IMR-90 (cell line): Measurements from ENCODE around the gene FAM219A. TPM values are rescaled to one million over a fixed set of nuclear protein-coding genes. Genes with fewer than 3 reads are reported as not detected.

Experiments
- ATAC-seq: fragments of 200-7000 bp; cut with Tn5 transposase; 2 replicates; pipeline ENCODE4 v1.9.1; 2020; ENCODE audit warnings: low read depth, mild to moderate bottlenecking, moderate library complexity
- BruUV-seq: library from RNA; stranded (reverse); fragments of 400-500 nt; replicated peaks from 2 replicates; lab custom pipeline; 2021; lab: Mats Ljungman, UMichigan
- CTCF ChIA-PET: fragments of 300-600 bp; formaldehyde crosslinking; extraction: SDS; loops from one replicate; lab custom pipeline; 2021; ENCODE audit warnings: antibody characterized with exemption; lab: Yijun Ruan, JAX
- POLR2A ChIA-PET: fragments of 300-600 bp; sonication (Branson Sonifier 250); formaldehyde crosslinking; loops from one replicate; lab custom pipeline; 2022; ENCODE audit warnings: antibody characterized with exemption; ENCODE audit not compliant: unreplicated experiment; lab: Charles Lee
- DNase-seq: peaks from one replicate; pipeline ENCODE4 v3.0.0; 2013
- H2AFZ ChIP-seq: replicated peaks from 2 replicates; pipeline ENCODE3; 2013; ENCODE audit warnings: low read length, mild to moderate bottlenecking; ENCODE audit not compliant: poor library complexity
- H2AK5ac ChIP-seq: 2 replicates; pipeline ENCODE4 v1.6.1; 2013; ENCODE audit warnings: low read depth, low read length, inconsistent platforms
- H2AK9ac ChIP-seq: replicated peaks from 2 replicates; pipeline ENCODE3; 2013; ENCODE audit warnings: mild to moderate bottlenecking, low read depth, low read length, moderate library complexity; ENCODE audit not compliant: poor library complexity
- H2BK120ac ChIP-seq: 2 replicates; pipeline ENCODE4 v1.6.1; 2013; ENCODE audit warnings: low read depth, low read length, inconsistent platforms
- H2BK15ac ChIP-seq: 3 replicates; pipeline ENCODE4 v1.6.1; 2013; ENCODE audit warnings: low read depth, low read length, inconsistent platforms
- H2BK20ac ChIP-seq: 2 replicates; pipeline ENCODE4 v1.6.1; 2013; ENCODE audit warnings: low read depth, mild to moderate bottlenecking, inconsistent platforms, low read length, moderate library complexity
- H2BK5ac ChIP-seq: 2 replicates; pipeline ENCODE4 v1.6.1; 2013; ENCODE audit warnings: mild to moderate bottlenecking, low read depth, low read length, inconsistent platforms; ENCODE audit not compliant: poor library complexity, severe bottlenecking
- H3K14ac ChIP-seq: replicated peaks from 2 replicates; pipeline ENCODE4 v1.6.1; 2013; ENCODE audit warnings: low read depth, low read length, inconsistent platforms
- H3K18ac ChIP-seq: 2 replicates; pipeline ENCODE4 v1.6.1; 2013; ENCODE audit warnings: low read depth, low read length, control low read depth
- H3K23ac ChIP-seq: 2 replicates; pipeline ENCODE4 v1.6.1; 2013; ENCODE audit warnings: low read depth, low read length, inconsistent platforms
- H3K27ac ChIP-seq: 2 replicates; pipeline ENCODE4 v1.5.1; 2013; ENCODE audit warnings: mild to moderate bottlenecking, control low read depth, low read length; ENCODE audit not compliant: insufficient read depth
- H3K27me3 ChIP-seq: 2 replicates; pipeline ENCODE4 v1.6.1; 2013; ENCODE audit warnings: low read length; ENCODE audit not compliant: control insufficient read depth, insufficient read depth
- H3K36me3 ChIP-seq: 2 replicates; pipeline ENCODE4 v1.6.1; 2013; ENCODE audit warnings: low read length, mixed read lengths; ENCODE audit not compliant: control insufficient read depth, insufficient read depth
- H3K4ac ChIP-seq: 2 replicates; pipeline ENCODE4 v1.6.1; 2013; ENCODE audit warnings: low read depth, low read length, inconsistent platforms
- H3K4me1 ChIP-seq: 2 replicates; pipeline ENCODE4 v1.6.1; 2013; ENCODE audit warnings: low read length, mixed read lengths; ENCODE audit not compliant: control insufficient read depth, insufficient read depth
- H3K4me2 ChIP-seq: 2 replicates; pipeline ENCODE4 v1.6.1; 2013; ENCODE audit warnings: low read depth, mild to moderate bottlenecking, control low read depth, low read length, moderate library complexity
- H3K4me3 ChIP-seq: 2 replicates; pipeline ENCODE4 v1.5.1; 2013; ENCODE audit warnings: low read depth, mild to moderate bottlenecking, control low read depth, low read length, moderate library complexity; ENCODE audit not compliant: insufficient read depth
- H3K56ac ChIP-seq: 2 replicates; pipeline ENCODE4 v1.6.1; 2013; ENCODE audit warnings: low read length, inconsistent platforms; ENCODE audit not compliant: insufficient read depth; ENCODE audit errors: extremely low read depth
- H3K79me1 ChIP-seq, 2 experiments: 2 replicates each; pipeline ENCODE4 v1.6.1; 2013; ENCODE audit warnings: low read length in 2 of 2, inconsistent platforms in 1 of 2, low read depth in 1 of 2
- H3K9ac ChIP-seq: 2 replicates; pipeline ENCODE4 v1.6.1; 2013; ENCODE audit warnings: low read depth, low read length, control low read depth
- H3K9me1 ChIP-seq: 2 replicates; pipeline ENCODE4 v1.6.1; 2013; ENCODE audit warnings: low read length, inconsistent platforms; ENCODE audit not compliant: insufficient read depth
- H3K9me3 ChIP-seq: 2 replicates; pipeline ENCODE4 v1.6.1; 2013; ENCODE audit warnings: low read length; ENCODE audit not compliant: control insufficient read depth, insufficient read depth
- H4K20me1 ChIP-seq: 2 replicates; pipeline ENCODE4 v1.6.1; 2013; ENCODE audit warnings: low read length, inconsistent platforms; ENCODE audit not compliant: insufficient read depth
- H4K5ac ChIP-seq: 2 replicates; pipeline ENCODE4 v1.6.1; 2013; ENCODE audit warnings: mild to moderate bottlenecking, low read depth, low read length, control low read depth
- H4K8ac ChIP-seq, 2 experiments: 2 replicates each; pipeline ENCODE4 v1.6.1; 2013; ENCODE audit warnings: low read depth in 2 of 2, low read length in 2 of 2, control low read depth in 1 of 2, inconsistent platforms in 1 of 2
- H4K91ac ChIP-seq: 2 replicates; pipeline ENCODE4 v1.6.1; 2013; ENCODE audit warnings: low read depth, low read length, inconsistent platforms; ENCODE audit not compliant: insufficient read depth
- CEBPB ChIP-seq: IDR thresholded peaks from 2 replicates; pipeline ENCODE4 v1.6.1; 2012; ENCODE audit warnings: low read depth, low read length, improper control_type of control experiment
- CHD1 ChIP-seq: IDR thresholded peaks from 2 replicates; pipeline ENCODE4 v1.6.1; 2012; ENCODE audit warnings: low read depth, low read length, improper control_type of control experiment
- MAFK ChIP-seq: IDR thresholded peaks from 2 replicates; pipeline ENCODE4 v1.6.1; 2012; ENCODE audit warnings: low read depth, low read length, improper control_type of control experiment
- MAZ ChIP-seq: IDR thresholded peaks from 2 replicates; pipeline ENCODE4 v1.6.1; 2012; ENCODE audit warnings: low read depth, mild to moderate bottlenecking, low read length, improper control_type of control experiment, moderate library complexity, borderline replicate concordance
- NFE2L2 ChIP-seq: fragments of 150-350 bp; IDR thresholded peaks from 2 replicates; pipeline ENCODE4 v1.6.1; 2016; ENCODE audit warnings: low read depth, mild to moderate bottlenecking, low read length
- POLR2A ChIP-seq: IDR thresholded peaks from 2 replicates; pipeline ENCODE4 v1.6.1; 2012; ENCODE audit warnings: mild to moderate bottlenecking, low read depth, low read length
- RAD21 ChIP-seq: IDR thresholded peaks from 2 replicates; pipeline ENCODE4 v1.6.1; 2012; ENCODE audit warnings: low read length, improper control_type of control experiment
- WGBS, 2 experiments: methylation state at CpG; one replicate each; pipeline versions ENCODE4 v1.1.5 to v1.1.7; 2013; ENCODE audit warnings: missing lambda C conversion rate in 2 of 2; ENCODE audit not compliant: insufficient read length in 1 of 2; ENCODE audit errors: extremely low coverage in 2 of 2; 5-methylcytosine and 5-hydroxymethylcytosine counted together
- dilution Hi-C: fragments of 300-500 bp; cut with HindIII; formaldehyde crosslinking; loops from one replicate; pipeline ENCODE4 v1.14.3; 2018; ENCODE audit warnings: low sequenced_read_pairs; ENCODE audit not compliant: unreplicated experiment
- in situ Hi-C: fragments of 300-500 bp; cut with MboI; formaldehyde crosslinking; loops from 3 replicates; pipeline ENCODE4 v1.14.3; 2019; ENCODE audit warnings: low sequenced_read_pairs, inconsistent platforms, mixed read lengths
- intact Hi-C: fragments of 100-400 bp; cut with micrococcal nuclease; formaldehyde crosslinking; loops from 2 replicates; pipeline ENCODE4 v1.10.0; 2022
- polyA plus RNA-seq, 3 experiments: library from polyadenylated mRNA; depleted of rRNA; stranded (reverse); fragments of >200 nt; gene quantifications; 2 replicates each; pipeline ENCODE4 v1.2.3, GENCODE V29; 2012; ENCODE audit warnings: low replicate concordance in 1 of 3
- total RNA-seq: library from RNA; depleted of rRNA; stranded (reverse); fragments of >200 nt; gene quantifications from 2 replicates; pipeline ENCODE4 v1.2.3, GENCODE V29; 2012

Gene FAM219A
- total and polyA plus RNA-seq, 2 of the 4 experiments (the other 2 are of a cell fraction) = 4.8 to 20.8 TPM

DNA sequence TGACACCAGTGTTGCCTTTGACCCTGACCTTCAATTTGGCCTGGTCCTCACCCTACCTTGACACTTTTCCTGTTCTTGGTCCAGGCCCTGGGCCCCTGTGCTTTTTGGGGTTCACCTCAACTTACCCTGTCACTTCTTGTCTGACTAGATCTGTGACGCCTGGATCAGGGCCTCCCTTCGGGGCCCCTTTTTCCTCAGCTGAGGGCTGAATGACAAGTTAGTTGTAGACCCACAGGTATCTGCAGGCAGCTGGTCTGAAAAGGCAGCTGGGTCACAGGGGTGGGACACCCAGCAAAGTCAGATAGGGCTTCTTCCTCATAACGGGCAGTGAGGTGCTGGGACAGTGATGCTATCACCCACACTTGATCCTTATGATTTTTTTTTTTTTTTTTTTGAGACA is 71.7 kb downstream of the FAM219A start:
- dilution Hi-C loops = no loop called here

More for the DNA sequence above, 71.7 kb downstream of the FAM219A start:
- no peak overlapping the region for H3K4me2 ChIP-seq
- ChIA-PET POLR2A (no interaction called here), CTCF (no interaction called here)
- ATAC-seq (no peak), DNase-seq (no peak)
- H2AK5ac ChIP-seq = no peak overlapping the region
- no peak overlapping the region for H3K56ac ChIP-seq
- H3K14ac ChIP-seq = no peak overlapping the region
- H3K23ac ChIP-seq = no peak overlapping the region
- no peak overlapping the region for H3K18ac ChIP-seq
- no peak overlapping the region for H2AFZ ChIP-seq
- H3K36me3 ChIP-seq = no peaks in the 10 kb centered on the region
- H4K20me1 ChIP-seq = no peaks in the 10 kb centered on the region
- H3K9me1 ChIP-seq = no peaks in the 10 kb centered on the region
- TF ChIP-seq CHD1 = no peak
- TF ChIP-seq MAFK = no peak
- TF ChIP-seq MAZ = no peak
- no peak for TF ChIP-seq CEBPB
- TF ChIP-seq RAD21 = no peak
- no peak for TF ChIP-seq NFE2L2
- no peak for TF ChIP-seq POLR2A
- no peaks in the 10 kb centered on the region; the same call in 1 of the 2 replicates for H3K4me1 ChIP-seq
- H3K4ac ChIP-seq = no peak overlapping the region
- H3K9ac ChIP-seq = no peak overlapping the region
- no peak overlapping the region for H2BK20ac ChIP-seq
- H3K4me3 ChIP-seq = no peak overlapping the region
- H4K8ac ChIP-seq = no peak overlapping the region
- WGBS, 2 experiments = no CpG with 5 or more reads among the region's 3 CpGs
- no peaks in the 10 kb centered on the region for H3K9me3 ChIP-seq
- intact Hi-C loops = no loop called here
- no peak overlapping the region for H4K5ac ChIP-seq
- H2BK120ac ChIP-seq = no peak overlapping the region
- H3K27ac ChIP-seq = no peak overlapping the region
- no peak overlapping the region for H4K91ac ChIP-seq
- no TSS peak for BruUV-seq
- peaks cover 1% of the 10 kb centered on the region; the same call in 1 of the 2 replicates for H3K27me3 ChIP-seq
- in situ Hi-C loops = no loop called here
- H3K79me1 ChIP-seq = no peaks in the 10 kb centered on the region
- no peak overlapping the region for H2BK15ac ChIP-seq
- H2AK9ac ChIP-seq = no peak overlapping the region
- no peak overlapping the region for H2BK5ac ChIP-seq
